Esophagus squamous epithelium (tissue), 5 donors: ENCODE data around the gene HDAC8. TPM values are rescaled to one million over a fixed set of nuclear protein-coding genes. Genes with fewer than 3 reads are reported as not detected.

Experiments
- DNase-seq: peaks from one replicate; lab custom pipeline; 2025; lab: John Stamatoyannopoulos, UW
- H3K27ac ChIP-seq, 4 donors: fragments of 200-600 bp; sonication (generic); one replicate each; pipeline ENCODE4 v1.5.1; 2016 to 2019; ENCODE audit warnings: mild to moderate bottlenecking in 1 of 4
- H3K27me3 ChIP-seq, 4 donors: fragments of 200-600 bp; sonication (generic); 1 replicate in 3 of 4; 2 replicates in 1 of 4; pipeline versions ENCODE4 v1.5.1 to v1.6.0; 2017 to 2021; ENCODE audit warnings: antibody characterized with exemption in 1 of 4
- H3K36me3 ChIP-seq, 3 donors: fragments of 200-600 bp; sonication (generic); one replicate each; pipeline ENCODE4 v1.5.1; 2016 to 2019
- H3K4me1 ChIP-seq, 3 donors: fragments of 200-600 bp; sonication (generic); one replicate each; pipeline ENCODE4 v1.5.1; 2017 to 2019
- H3K4me3 ChIP-seq, 4 donors: fragments of 200-600 bp; sonication (generic); 1 replicate in 3 of 4; 2 replicates in 1 of 4; pipeline ENCODE4 v1.5.1; 2016 to 2019; ENCODE audit warnings: mild to moderate bottlenecking in 2 of 4, moderate library complexity in 1 of 4
- H3K9me3 ChIP-seq, 3 donors: fragments of 200-600 bp; sonication (generic); one replicate each; pipeline ENCODE4 v1.5.1; 2016 to 2019
- POLR2A ChIP-seq, 4 donors: fragments of 450-650 bp; IDR thresholded peaks; one replicate each; pipeline ENCODE4 v1.6.1; 2017; ENCODE audit warnings: antibody characterized with exemption in 4 of 4, mild to moderate bottlenecking in 4 of 4, moderate library complexity in 3 of 4
- WGBS, 2 donors: methylation state at CpG; one replicate each; pipeline ENCODE4 v1.1.5; 2018; 5-methylcytosine and 5-hydroxymethylcytosine counted together
- intact Hi-C: fragments of 100-400 bp; cut with DNase I; formaldehyde crosslinking; loops from one replicate; pipeline ENCODE4 v1.15.0; 2022
- total RNA-seq, 4 donors: library from RNA; depleted of rRNA; stranded (reverse); fragments of >200 nt; gene quantifications; one replicate each; pipeline ENCODE4 v1.1.0, GENCODE V29; 2016
- TF ChIP-seq, protein P1 (sequence below), 6 experiments: fragments of 450-650 bp in 4 of 6; fragments of 200-600 bp in 2 of 6; sonication (generic) in 2 of 6; IDR thresholded peaks; one replicate each; pipeline ENCODE4 v1.5.1; 2016 to 2019; ENCODE audit warnings: antibody characterized with exemption in 6 of 6, mild to moderate bottlenecking in 4 of 6, moderate library complexity in 4 of 6
- donor health status: DM: yes; HTN: yes; CAD: no.

HDAC8 gene
- total RNA-seq, 4 donors from 2014 or later, result 16.8 to 26.9 (median 18.0) TPM

DNA sequence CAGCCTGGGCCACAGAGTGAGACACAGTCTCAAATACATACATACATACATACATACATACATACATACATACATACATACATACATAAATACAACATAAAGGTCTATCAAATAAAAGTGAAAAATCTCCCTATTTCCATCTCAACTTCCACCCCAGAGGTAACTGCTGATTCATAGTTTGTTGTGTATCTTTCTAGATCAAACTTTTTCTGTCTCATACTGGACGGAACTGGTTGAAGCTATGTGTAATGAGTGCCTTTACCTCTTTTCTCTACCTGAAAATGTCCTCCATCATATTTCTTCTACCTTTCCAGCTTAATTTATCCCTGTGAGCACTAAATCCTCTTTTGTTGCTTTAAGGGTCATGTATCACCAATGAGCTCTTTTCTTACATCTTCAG is 102.5 kb downstream of the HDAC8 start:
- no peak for TF ChIP-seq POLR2A (IDR thresholded peaks at IDR 0.05)
- TF ChIP-seq, protein P1, sequence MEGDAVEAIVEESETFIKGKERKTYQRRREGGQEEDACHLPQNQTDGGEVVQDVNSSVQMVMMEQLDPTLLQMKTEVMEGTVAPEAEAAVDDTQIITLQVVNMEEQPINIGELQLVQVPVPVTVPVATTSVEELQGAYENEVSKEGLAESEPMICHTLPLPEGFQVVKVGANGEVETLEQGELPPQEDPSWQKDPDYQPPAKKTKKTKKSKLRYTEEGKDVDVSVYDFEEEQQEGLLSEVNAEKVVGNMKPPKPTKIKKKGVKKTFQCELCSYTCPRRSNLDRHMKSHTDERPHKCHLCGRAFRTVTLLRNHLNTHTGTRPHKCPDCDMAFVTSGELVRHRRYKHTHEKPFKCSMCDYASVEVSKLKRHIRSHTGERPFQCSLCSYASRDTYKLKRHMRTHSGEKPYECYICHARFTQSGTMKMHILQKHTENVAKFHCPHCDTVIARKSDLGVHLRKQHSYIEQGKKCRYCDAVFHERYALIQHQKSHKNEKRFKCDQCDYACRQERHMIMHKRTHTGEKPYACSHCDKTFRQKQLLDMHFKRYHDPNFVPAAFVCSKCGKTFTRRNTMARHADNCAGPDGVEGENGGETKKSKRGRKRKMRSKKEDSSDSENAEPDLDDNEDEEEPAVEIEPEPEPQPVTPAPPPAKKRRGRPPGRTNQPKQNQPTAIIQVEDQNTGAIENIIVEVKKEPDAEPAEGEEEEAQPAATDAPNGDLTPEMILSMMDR (IDR thresholded peaks at IDR 0.05), result no peak
- WGBS, 2 donors, result 72 to 100% methylated on average over 1 of the region's 1 CpG
- intact Hi-C loops, result no loop called here
- no peaks in the 10 kb centered on the region for H3K27me3 ChIP-seq
- no peaks in the 10 kb centered on the region for H3K36me3 ChIP-seq
- H3K9me3 ChIP-seq, result no peaks in the 10 kb centered on the region
- H3K4me1 ChIP-seq, result no peaks in the 10 kb centered on the region
- DNase-seq, result no peak
- no peak overlapping the region for H3K27ac ChIP-seq
- no peak overlapping the region for H3K4me3 ChIP-seq

DNA sequence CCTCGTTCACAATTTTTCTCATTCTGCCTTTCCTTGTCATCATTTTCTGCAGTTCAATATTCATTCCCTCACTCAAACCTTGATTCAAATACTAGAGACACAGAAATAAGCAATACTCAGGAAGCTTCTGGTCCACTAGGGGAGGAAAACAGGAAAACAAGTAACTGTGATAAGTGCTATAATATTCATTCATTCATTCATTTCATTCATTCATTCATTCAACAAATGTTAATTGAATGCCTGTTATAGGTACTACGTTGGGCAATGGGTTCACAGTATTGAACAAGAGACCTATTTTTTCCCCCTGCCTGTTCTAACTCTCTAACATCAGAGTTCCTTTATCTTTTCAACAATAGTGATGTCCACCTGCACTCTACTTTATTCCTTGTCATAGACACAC is 104.0 kb downstream of the HDAC8 start:
- 63 to 91% methylated on average over 2 of the region's 2 CpGs for WGBS, 2 donors
- Histone ChIP-seq H3K4me3 (no peak overlapping the region), H3K36me3 (peaks cover 0 to 8% (median 3%) of the 10 kb centered on the region in 3 donors), H3K27me3 (no peaks in the 10 kb centered on the region), H3K27ac (no peak overlapping the region), H3K9me3 (no peaks in the 10 kb centered on the region), H3K4me1 (no peaks in the 10 kb centered on the region)
- intact Hi-C loops, result no loop called here
- DNase-seq, result no peak
- TF ChIP-seq POLR2A (IDR thresholded peaks at IDR 0.05), result no peak
- TF ChIP-seq, protein P1 (IDR thresholded peaks at IDR 0.05), result no peak

- Histone ChIP-seq H3K4me1 (no peaks in the 10 kb centered on the region), H3K27ac (no peak overlapping the region), H3K4me3 (no peak overlapping the region), H3K27me3 (no peaks in the 10 kb centered on the region), H3K9me3 (no peaks in the 10 kb centered on the region), H3K36me3 (peaks cover 0 to 22% (median 3%) of the 10 kb centered on the region in 3 donors)
- 75 to 88% methylated on average over 3 to 4 of the region's 4 CpGs for whole genome bisulfite sequencing, 2 donors
- intact Hi-C loops, result no loop called here
- TF ChIP-seq, protein P1 (IDR thresholded peaks at IDR 0.05), result no peak
- TF ChIP-seq POLR2A (IDR thresholded peaks at IDR 0.05), result no peak
- no peak for DNase-seq
These were observed 105.5 kb downstream of the HDAC8 start for GRCh38 chrX:72467135-72467534.

GRCh38 chrX:72466493-72466892 is 106.2 kb downstream of the HDAC8 start:
- no peak for TF ChIP-seq POLR2A (IDR thresholded peaks at IDR 0.05)
- TF ChIP-seq, protein P1 (IDR thresholded peaks at IDR 0.05), result no peak

GRCh38 chrX:72465889-72466288 is 106.8 kb downstream of the HDAC8 start:
- Histone ChIP-seq H3K36me3 (peaks cover 0 to 35% (median 3%) of the 10 kb centered on the region in 3 donors), H3K4me1 (no peaks in the 10 kb centered on the region), H3K9me3 (no peaks in the 10 kb centered on the region), H3K27me3 (no peaks in the 10 kb centered on the region), H3K27ac (no peak overlapping the region), H3K4me3 (no peak overlapping the region)
- intact Hi-C loops, result no loop called here
- WGBS, 2 donors, result 59 to 86% methylated on average over 2 of the region's 2 CpGs
- TF ChIP-seq, protein P1 (IDR thresholded peaks at IDR 0.05), result no peak
- no peak for TF ChIP-seq POLR2A (IDR thresholded peaks at IDR 0.05)
- DNase-seq, result no peak

More at GRCh38 chrX:72466493-72466892, 106.2 kb downstream of the HDAC8 start:
- intact Hi-C loops, result no loop called here
- Histone ChIP-seq H3K27me3 (no peaks in the 10 kb centered on the region), H3K36me3 (peaks cover 0 to 29% (median 3%) of the 10 kb centered on the region in 3 donors), H3K27ac (no peak overlapping the region), H3K9me3 (no peaks in the 10 kb centered on the region), H3K4me1 (no peaks in the 10 kb centered on the region), H3K4me3 (no peak overlapping the region)
- WGBS, 2 donors, result 63 to 74% methylated on average over 3 of the region's 3 CpGs
- no peak for DNase-seq
